ENCODE measurements around the gene CARM1. TPM values are rescaled to one million over a fixed set of nuclear protein-coding genes. Genes with fewer than 3 reads are reported as not detected.
"Not testable (repeated sequence)": the region's sequence is repeated elsewhere in the genome, so short reads cannot be mapped to it uniquely, and the experiment has no call there.

Gene CARM1
- total and polyA plus RNA-seq, 2 donors, result 19.1 to 55.7 TPM

DNA sequence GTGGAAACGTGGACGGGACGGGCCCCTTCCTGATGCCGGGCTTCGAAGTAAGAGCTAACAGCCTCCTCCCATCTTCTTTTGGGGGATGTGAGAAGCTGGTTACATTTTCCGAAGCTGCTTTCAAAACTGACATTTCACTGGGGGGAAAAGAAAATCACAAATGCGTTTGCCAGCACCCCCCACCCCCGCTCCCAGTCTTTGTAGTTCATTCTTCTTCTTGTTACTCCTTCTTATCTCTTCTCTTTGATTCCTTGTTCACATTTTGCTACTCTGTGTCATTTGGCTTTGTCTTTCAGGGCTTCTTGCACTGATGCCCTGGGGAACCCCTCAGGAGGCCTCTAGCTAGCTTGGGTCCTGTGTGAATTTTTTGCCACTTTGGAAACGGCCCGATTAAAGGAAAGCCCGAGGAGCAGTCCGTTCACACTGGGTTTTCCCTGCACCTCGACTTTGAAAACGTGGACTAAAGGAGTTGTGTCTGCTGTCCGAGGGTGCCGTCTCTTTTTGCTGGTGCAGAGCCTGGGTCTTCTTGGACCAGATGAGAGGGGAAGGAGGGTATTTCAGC is 1.3 kb downstream of the CARM1 start:
- Histone ChIP-seq H3K4me1 (ENCODE audit: insufficient read depth) (peaks cover 2% of the 10 kb centered on the region), H3K27ac (ENCODE audit: low read depth) (peak overlapping the region; percentile 40), H3K4me3 (ENCODE audit: low read depth, low read length) (peak overlapping the region; percentile 95), H3K36me3 (ENCODE audit: insufficient read depth) (no peaks in the 10 kb centered on the region)
- 6% methylated on average over 16 of the region's 16 CpGs for WGBS
- no peak for DNase-seq (ENCODE audit: extremely low spot score)

DNA sequence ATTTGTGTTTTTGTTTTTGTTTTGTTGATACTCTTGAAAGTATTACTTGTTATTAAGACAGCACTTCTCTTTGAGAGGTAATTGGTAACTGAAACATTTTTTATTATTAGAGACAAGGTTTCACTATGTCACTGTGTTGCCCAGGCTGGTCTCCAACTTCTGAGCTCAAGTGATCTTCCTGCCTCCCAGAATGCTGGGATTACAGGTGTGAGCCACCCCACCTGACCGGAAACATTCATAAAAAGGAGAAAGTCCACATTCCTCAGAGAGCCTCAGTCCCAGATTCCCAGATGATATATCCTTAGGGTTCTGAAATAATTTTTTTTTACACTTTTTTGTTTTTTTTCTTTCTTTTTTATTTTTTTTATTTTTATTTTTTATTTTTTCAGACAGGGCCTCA is 2.7 kb downstream of the CARM1 start:
- Histone ChIP-seq H3K36me3 (ENCODE audit: insufficient read depth) (no peaks in the 10 kb centered on the region), H3K27ac (ENCODE audit: low read depth) (no peak overlapping the region), H3K4me3 (ENCODE audit: low read depth, low read length) (no peak overlapping the region), H3K4me1 (ENCODE audit: insufficient read depth) (peaks cover 2% of the 10 kb centered on the region)
- no peak for DNase-seq (ENCODE audit: extremely low spot score)
- 96% methylated on average over 1 of the region's 1 CpG for WGBS

DNA sequence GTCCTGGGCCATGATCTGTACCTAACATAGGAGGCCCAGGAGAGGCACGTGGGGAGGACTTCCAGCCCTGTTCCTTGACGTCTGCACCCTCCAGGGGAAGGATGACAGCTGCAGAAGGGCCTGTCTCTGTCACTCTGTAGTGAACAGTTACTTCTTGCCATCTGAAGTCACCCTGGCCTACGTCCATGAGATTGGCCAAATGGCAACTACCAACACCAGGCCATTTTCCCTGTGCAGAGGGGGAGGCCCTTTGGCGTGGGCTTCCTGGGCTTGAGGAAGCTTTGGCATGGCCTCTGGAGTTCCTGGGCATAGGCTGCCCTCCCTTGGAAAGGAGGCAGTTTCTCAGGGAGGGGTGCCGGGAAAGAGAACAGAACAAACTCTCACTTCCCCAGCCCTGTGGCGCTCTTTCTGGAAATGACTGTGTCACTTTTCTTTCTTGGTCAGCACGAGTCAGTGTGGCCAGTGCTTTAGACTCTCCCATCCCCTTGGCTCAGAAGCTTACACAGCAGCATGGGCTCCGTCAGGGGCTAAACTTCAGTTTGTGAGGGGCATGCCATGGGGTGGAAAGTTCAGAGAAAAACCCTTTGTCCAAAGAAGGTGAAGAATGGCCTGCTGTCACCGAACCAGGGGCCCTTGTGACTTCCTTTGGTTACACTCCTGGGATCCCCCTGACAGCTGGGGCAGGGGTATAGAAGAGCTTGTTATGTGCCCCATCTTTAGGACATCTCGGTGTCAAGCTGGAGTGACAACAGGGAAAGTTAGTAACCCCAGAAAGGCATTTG is 5.3 kb downstream of the CARM1 start:
- Histone ChIP-seq H3K27ac (ENCODE audit: low read depth) (no peak overlapping the region), H3K36me3 (ENCODE audit: insufficient read depth) (no peaks in the 10 kb centered on the region), H3K4me1 (ENCODE audit: insufficient read depth) (peaks cover 2% of the 10 kb centered on the region), H3K4me3 (ENCODE audit: low read depth, low read length) (no peak overlapping the region)
- WGBS, result 74% methylated on average over 10 of the region's 10 CpGs
- DNase-seq (ENCODE audit: extremely low spot score), result no peak

DNA sequence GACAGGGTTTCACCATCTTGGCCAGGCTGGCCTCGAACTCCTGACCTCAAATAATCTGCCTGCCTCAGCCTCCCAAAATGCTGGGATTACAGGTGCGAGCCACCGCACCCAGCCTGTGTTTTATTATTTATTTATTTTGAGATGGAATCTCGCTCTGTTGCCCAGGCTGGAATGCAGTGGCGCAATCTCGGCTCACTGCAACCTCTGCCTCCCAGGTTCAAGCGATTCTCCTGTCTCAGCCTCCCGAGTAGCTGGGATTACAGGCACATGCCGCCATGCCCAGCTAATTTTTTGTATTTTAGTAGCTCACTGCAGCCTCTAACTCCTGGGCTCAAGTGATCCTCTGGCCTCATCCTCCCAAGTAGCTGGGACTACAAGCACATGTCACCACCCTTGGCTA is 6.3 kb downstream of the CARM1 start:
- not testable (repeated sequence) for H3K36me3 ChIP-seq (ENCODE audit: insufficient read depth); H3K4me1 ChIP-seq (ENCODE audit: insufficient read depth); DNase-seq (ENCODE audit: extremely low spot score); H3K27ac ChIP-seq (ENCODE audit: low read depth); H3K4me3 ChIP-seq (ENCODE audit: low read depth, low read length)
- 93% methylated on average over 9 of the region's 9 CpGs for WGBS

DNA sequence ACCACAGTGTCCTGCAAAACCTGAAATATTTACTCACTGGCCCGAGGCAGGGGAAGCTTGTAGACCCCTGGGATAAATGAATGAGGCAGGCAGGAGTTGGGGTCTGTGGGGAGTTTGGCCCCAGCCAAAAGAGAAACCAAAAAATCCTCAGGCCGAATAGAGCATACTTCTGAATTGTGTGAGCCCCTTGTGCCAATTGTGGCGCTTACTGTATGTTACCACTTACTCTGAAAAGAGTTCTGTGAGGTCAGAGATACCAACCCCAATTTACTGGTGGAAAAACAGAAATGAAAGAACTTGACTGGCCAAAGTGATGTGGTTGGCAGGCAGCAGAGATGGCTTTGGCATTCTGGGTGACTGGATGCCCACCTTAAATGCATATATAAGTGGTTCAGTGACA is 6.9 kb downstream of the CARM1 start:
- DNase-seq (ENCODE audit: extremely low spot score), result no peak
- no peak overlapping the region for H3K4me3 ChIP-seq (ENCODE audit: low read depth, low read length)
- 78% methylated on average over 3 of the region's 3 CpGs for WGBS
- H3K36me3 ChIP-seq (ENCODE audit: insufficient read depth), result no peaks in the 10 kb centered on the region
- H3K27ac ChIP-seq (ENCODE audit: low read depth), result no peak overlapping the region
- no peaks in the 10 kb centered on the region for H3K4me1 ChIP-seq (ENCODE audit: insufficient read depth)

DNA sequence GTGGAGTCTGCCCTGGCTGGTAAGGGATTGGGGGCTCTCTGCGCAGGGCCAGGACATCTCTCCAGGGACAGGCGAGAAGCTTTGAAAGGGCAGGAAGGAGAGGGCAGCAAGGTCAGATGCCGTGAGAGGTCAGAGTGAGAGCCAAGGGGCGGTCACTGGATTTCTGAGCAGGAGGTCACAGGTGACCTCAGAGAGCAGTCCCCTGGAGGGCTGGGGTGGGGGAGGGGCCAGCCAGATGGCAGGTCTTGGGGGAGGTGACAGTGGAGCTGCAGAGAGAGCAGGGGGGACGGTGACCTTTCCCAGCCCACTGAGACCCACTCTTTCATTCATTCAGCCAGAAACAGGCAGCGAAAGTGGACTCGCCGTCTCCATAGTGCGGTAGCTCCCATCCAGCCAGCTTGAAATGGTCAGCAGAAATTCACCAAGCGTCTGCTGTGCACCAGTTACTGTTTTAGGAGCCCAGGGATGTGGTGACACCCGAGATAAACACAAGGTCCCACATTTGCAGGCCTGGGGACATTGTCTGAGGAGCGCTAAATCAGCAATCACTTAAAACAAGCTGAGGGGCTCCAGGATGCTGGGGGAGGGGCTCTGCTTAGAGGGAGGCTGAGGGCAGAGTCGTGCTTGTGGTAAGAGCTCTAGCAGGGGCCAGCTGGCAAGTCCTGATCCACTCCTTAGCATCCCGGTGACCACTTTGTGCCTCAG is 10.2 kb downstream of the CARM1 start:
- Histone ChIP-seq H3K36me3 (ENCODE audit: insufficient read depth) (no peaks in the 10 kb centered on the region), H3K4me3 (ENCODE audit: low read depth, low read length) (no peak overlapping the region), H3K4me1 (ENCODE audit: insufficient read depth) (no peaks in the 10 kb centered on the region), H3K27ac (ENCODE audit: low read depth) (no peak overlapping the region)
- DNase-seq (ENCODE audit: extremely low spot score), result no peak
- WGBS, result 74% methylated on average over 14 of the region's 14 CpGs

DNA sequence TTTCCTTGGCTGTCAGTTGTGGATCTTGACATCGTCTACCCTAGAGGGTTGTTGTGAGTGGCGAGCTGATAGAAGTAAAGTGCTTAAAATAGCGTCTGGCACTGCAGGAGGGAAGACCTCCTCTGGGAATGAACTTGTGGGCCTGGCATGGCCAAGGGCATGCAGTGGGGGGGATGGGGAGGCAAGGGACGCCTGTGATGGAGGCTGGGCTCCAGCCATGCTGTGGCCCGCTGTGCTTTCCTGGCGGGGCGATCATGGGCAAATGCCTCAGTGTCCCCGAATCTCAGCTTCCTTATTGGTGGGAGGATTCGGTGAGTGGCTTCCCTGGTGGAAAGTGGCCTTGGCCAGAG is 10.7 kb downstream of the CARM1 start:
- Histone ChIP-seq H3K36me3 (ENCODE audit: insufficient read depth) (no peaks in the 10 kb centered on the region), H3K4me3 (ENCODE audit: low read depth, low read length) (no peak overlapping the region), H3K27ac (ENCODE audit: low read depth) (no peak overlapping the region), H3K4me1 (ENCODE audit: insufficient read depth) (no peaks in the 10 kb centered on the region)
- no peak for DNase-seq (ENCODE audit: extremely low spot score)
- 71% methylated on average over 9 of the region's 9 CpGs for WGBS

DNA sequence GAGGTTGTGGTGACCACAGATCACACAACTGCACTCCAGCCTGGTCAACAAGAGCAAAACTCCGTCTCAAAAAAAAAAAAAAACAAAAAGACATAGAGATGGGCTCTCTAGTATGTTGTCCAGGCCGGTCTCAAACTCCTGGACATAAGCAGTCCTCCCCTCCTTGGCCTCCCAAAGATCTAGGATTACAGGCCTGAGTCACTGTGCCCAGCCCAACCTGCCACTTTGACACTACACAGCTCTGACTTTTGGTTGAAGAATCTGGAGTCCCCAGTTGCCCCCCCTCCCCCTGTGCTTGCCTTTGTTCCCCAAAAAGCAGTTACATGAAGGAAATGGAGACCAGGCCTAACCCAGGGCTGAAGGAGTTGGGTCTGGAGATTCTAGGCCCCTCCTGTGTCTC is 12.9 kb downstream of the CARM1 start:
- DNase-seq (ENCODE audit: extremely low spot score), result no peak
- no peak overlapping the region for H3K4me3 ChIP-seq (ENCODE audit: low read depth, low read length)
- WGBS, result 33% methylated on average over 2 of the region's 2 CpGs
- no peaks in the 10 kb centered on the region for H3K4me1 ChIP-seq (ENCODE audit: insufficient read depth)
- no peaks in the 10 kb centered on the region for H3K36me3 ChIP-seq (ENCODE audit: insufficient read depth)
- no peak overlapping the region for H3K27ac ChIP-seq (ENCODE audit: low read depth)

DNA sequence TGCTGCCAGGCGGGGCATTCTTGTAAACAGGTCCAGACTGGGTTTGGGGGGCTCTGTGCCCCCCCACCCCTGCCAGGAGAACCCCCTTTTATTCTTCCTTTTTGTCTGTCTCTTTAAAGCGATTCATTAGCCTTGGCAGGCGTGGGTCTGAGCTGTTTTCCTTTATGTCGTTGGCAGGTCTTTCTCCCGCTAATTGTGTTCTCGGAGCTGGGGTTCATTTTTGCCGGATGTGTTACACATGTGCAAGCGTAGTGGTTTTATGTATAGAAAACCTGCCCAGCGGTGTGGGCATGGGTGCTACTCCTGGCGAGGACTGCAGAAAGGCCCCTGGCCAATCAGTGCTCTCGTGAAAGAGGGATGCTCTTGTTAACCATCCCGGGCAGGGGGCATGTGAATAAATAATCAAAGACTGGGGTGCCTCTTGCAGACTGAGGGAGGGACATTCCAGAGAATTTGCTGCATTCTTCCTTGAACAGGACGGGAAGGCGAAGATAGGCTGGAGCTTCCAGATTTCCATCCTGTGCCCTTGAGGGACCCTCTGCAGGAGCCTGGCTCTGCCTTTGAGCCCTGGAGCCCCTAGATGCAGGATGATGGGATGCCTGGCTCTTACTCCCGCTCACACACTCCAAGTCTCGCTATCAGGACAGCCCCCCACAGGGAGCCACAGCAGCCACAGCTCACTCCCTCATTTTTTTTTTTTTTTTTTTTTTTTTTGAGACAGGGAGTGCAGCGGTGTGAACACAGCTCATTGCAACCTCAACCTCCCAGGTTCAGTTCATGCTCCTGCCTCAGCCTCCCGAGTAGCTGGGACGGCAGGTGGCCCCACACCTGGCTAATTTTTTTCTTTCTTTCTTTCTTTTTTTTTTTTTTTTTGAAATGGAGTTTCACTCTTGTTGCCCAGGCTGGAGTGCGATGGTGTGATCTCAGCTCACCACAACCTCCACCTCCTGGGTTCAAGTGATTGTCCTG is 14.1 kb downstream of the CARM1 start:
- 49% methylated on average over 20 of the region's 20 CpGs for WGBS
- H3K4me1 ChIP-seq (ENCODE audit: insufficient read depth), result no peaks in the 10 kb centered on the region

DNA sequence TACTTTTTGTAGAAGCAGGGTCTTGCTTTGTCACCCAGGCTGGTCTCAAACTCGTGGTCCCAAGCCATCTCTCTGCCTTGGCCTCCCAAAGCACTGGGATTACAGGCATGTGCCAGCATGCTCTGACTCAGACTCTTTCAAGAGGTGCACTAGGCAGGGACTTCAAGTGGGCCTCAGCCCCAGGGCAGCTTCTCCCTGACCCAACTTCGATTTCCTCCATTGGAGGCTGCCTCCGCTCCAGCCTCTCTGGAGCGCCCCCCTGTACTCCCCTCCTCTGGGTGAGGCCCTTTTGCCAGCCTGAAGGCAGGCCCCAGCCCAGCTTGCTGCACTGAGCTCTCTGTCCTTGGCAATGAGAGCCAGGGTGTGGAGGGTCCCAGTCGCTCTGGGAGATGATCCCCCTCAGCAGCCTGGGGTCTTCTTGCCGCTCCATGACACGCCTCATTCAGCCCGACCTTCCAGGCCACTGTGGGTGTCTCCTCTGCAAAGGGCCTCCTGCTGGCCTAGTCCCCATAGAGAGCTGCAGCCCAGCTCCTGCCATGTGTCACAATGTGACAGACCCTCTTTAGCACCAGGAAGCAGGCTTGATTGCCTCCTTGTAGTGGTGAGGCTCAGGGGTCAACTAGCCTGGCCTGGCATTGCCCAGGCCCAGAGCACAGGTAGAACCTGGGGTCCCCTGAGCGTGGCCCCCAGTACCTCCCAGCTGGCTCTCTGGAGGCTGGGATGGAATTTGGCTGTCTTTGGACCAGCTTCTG is 16.4 kb downstream of the CARM1 start:
- 84% methylated on average over 9 of the region's 9 CpGs for WGBS
- Histone ChIP-seq H3K4me1 (ENCODE audit: insufficient read depth) (no peaks in the 10 kb centered on the region), H3K27ac (ENCODE audit: low read depth) (no peak overlapping the region)

More for the DNA sequence above, 14.1 kb downstream of the CARM1 start:
- Histone ChIP-seq H3K4me3 (ENCODE audit: low read depth, low read length) (no peak overlapping the region), H3K36me3 (ENCODE audit: insufficient read depth) (no peaks in the 10 kb centered on the region), H3K27ac (ENCODE audit: low read depth) (no peak overlapping the region)
- no peak for DNase-seq (ENCODE audit: extremely low spot score)

DNA sequence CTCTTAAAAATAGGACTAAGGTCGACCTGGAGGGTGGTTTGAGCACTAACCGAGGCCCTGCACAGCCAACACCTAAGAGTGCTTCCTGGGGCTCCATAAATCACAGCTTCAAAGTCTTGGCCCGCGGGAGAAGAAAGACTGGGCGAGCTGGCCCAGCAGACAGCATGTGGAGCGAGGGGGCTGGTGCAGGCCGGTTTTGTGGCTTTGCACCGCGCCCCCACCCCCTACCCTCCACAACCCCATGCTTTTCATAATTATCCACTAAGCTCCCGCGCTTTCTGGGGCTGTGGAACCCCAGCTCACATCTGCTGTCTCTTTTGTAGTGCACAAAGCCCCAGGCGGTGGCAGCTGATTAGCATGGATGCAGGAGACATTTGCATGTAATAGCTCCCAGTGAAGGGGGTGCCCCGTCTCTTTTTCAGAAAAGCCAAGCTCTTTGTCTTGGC is 17.1 kb downstream of the CARM1 start:
- Histone ChIP-seq H3K36me3 (ENCODE audit: insufficient read depth) (no peaks in the 10 kb centered on the region), H3K27ac (ENCODE audit: low read depth) (no peak overlapping the region), H3K4me3 (ENCODE audit: low read depth, low read length) (no peak overlapping the region), H3K4me1 (ENCODE audit: insufficient read depth) (no peaks in the 10 kb centered on the region)
- no peak for DNase-seq (ENCODE audit: extremely low spot score)
- 52% methylated on average over 13 of the region's 13 CpGs for WGBS

More for the DNA sequence above, 16.4 kb downstream of the CARM1 start:
- no peak for DNase-seq (ENCODE audit: extremely low spot score)
- no peak overlapping the region for H3K4me3 ChIP-seq (ENCODE audit: low read depth, low read length)
- H3K36me3 ChIP-seq (ENCODE audit: insufficient read depth), result no peaks in the 10 kb centered on the region

DNA sequence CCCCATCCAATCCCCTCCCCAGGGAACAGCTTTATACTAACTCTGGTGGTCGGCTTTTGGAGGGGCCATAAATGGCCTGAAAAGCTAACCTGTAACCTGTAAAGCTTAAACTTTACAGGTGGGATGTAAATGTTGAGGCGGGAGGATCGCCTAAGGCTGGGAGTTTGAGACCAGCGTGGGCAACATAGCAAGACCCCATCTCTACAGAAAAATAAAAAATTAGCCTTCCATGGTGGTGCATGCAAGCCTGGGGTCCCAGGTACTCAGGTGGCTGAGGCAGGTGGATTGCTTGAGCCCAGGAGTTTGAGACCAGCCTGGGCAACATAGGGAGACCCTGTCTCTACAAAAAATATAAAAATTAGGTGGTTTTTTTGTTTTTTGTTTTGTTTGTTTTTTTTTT is 18.5 kb downstream of the CARM1 start:
- Histone ChIP-seq H3K4me1 (ENCODE audit: insufficient read depth) (no peaks in the 10 kb centered on the region), H3K4me3 (ENCODE audit: low read depth, low read length) (no peak overlapping the region), H3K36me3 (ENCODE audit: insufficient read depth) (no peaks in the 10 kb centered on the region), H3K27ac (ENCODE audit: low read depth) (no peak overlapping the region)
- no peak for DNase-seq (ENCODE audit: extremely low spot score)
- WGBS, result 93% methylated on average over 4 of the region's 4 CpGs

Data from urinary bladder (tissue), 4 donors.